ENCODE results near the gene FOXJ3. TPM values are rescaled to one million over a fixed set of nuclear protein-coding genes. Genes with fewer than 3 reads are reported as not detected.

Gene FOXJ3
- total and polyA plus RNA-seq, 2 of the 4 experiments (the other 2 are of a cell fraction) = 16.7 to 30.5 TPM

GRCh38 chr1:42340901-42341300 is 5.9 kb upstream of the FOXJ3 start:
- no peaks in the 10 kb centered on the region for H3K9me3 ChIP-seq (ENCODE audit: control insufficient read depth, insufficient read depth, low read length)
- H4K20me1 ChIP-seq (ENCODE audit: insufficient read depth, low read length) = no peaks in the 10 kb centered on the region
- H3K9me1 ChIP-seq (ENCODE audit: insufficient read depth, low read length) = no peaks in the 10 kb centered on the region
- H3K27ac ChIP-seq (ENCODE audit: insufficient read depth, low read length) = no peak overlapping the region
- no peak overlapping the region for H4K8ac ChIP-seq (ENCODE audit: low read depth in 2 of 2, low read length in 2 of 2)
- ATAC-seq (ENCODE audit: low read depth) (no peak), DNase-seq (no peak)
- no peaks in the 10 kb centered on the region for H3K36me3 ChIP-seq (ENCODE audit: control insufficient read depth, insufficient read depth, low read length)
- H4K91ac ChIP-seq (ENCODE audit: insufficient read depth, low read depth, low read length) = no peak overlapping the region
- POLR2A ChIA-PET (ENCODE audit: unreplicated experiment) = no interaction called here
- no peak overlapping the region for H2BK120ac ChIP-seq (ENCODE audit: low read depth, low read length)
- H3K4me1 ChIP-seq (ENCODE audit: control insufficient read depth, insufficient read depth, low read length) = no peaks in the 10 kb centered on the region
- H3K4me3 ChIP-seq (ENCODE audit: insufficient read depth, low read depth, low read length) = no peak overlapping the region
- BruUV-seq (replicated peaks) = no TSS peak
- H3K4ac ChIP-seq (ENCODE audit: low read depth, low read length) = no peak overlapping the region
- H2AK9ac ChIP-seq (replicated peaks; ENCODE audit: low read depth, low read length, poor library complexity) = no peak overlapping the region
- H3K56ac ChIP-seq (ENCODE audit: extremely low read depth, insufficient read depth, low read length) = no peak overlapping the region
- WGBS, 2 experiments (ENCODE audit: extremely low coverage in 2 of 2, insufficient read length in 1 of 2) = no CpG with 5 or more reads among the region's 1 CpG
- CTCF ChIA-PET = no interaction called here
- no peak overlapping the region for H3K14ac ChIP-seq (replicated peaks; ENCODE audit: low read depth, low read length)
- H2BK15ac ChIP-seq (ENCODE audit: low read depth, low read length) = no peak overlapping the region
- no peak overlapping the region for H3K4me2 ChIP-seq (ENCODE audit: low read depth, low read length)
- H3K18ac ChIP-seq (ENCODE audit: low read depth, low read length) = no peak overlapping the region
- H4K5ac ChIP-seq (ENCODE audit: low read depth, low read length) = no peak overlapping the region
- in situ Hi-C loops (cut with MboI; ENCODE audit: low sequenced_read_pairs) = no loop called here
- 0 out of 2 replicates have a peak overlapping the region, but pooled peaks have one; percentile 22 for H2AK5ac ChIP-seq (ENCODE audit: low read depth, low read length)
- H2BK5ac ChIP-seq (ENCODE audit: low read depth, low read length, poor library complexity, severe bottlenecking) = no peak overlapping the region
- H3K79me1 ChIP-seq (ENCODE audit: low read depth in 1 of 2, low read length in 2 of 2) = peaks cover 0 to 3% of the 10 kb centered on the region in 2 experiments; a peak in 1 of 4 replicates
- TF ChIP-seq MAZ (IDR thresholded peaks at IDR 0.05; ENCODE audit: borderline replicate concordance, low read depth, low read length) (no peak), CHD1 (IDR thresholded peaks at IDR 0.05; ENCODE audit: low read depth, low read length) (no peak)
- no peak overlapping the region for H2BK20ac ChIP-seq (ENCODE audit: low read depth, low read length)
- peak overlapping the region; percentile 14 for H2AFZ ChIP-seq (replicated peaks; ENCODE audit: low read length, poor library complexity)
- intact Hi-C loops (cut with micrococcal nuclease) = loop anchor here (5.0 kb wide), 1 partner anchor 341 kb away; the partner anchor contains the start of gene YBX1
- no peak overlapping the region for H3K9ac ChIP-seq (ENCODE audit: low read depth, low read length)
- H3K27me3 ChIP-seq (ENCODE audit: control insufficient read depth, insufficient read depth, low read length) = peaks cover 2% of the 10 kb centered on the region; the same call in 1 of the 2 replicates
- H3K23ac ChIP-seq (ENCODE audit: low read depth, low read length) = no peak overlapping the region
- dilution Hi-C loops (cut with HindIII; ENCODE audit: low sequenced_read_pairs, unreplicated experiment) = no loop called here

All from IMR-90 (cell line).